WTC11 (cell line): Measurements from ENCODE around the gene CYP27A1.

Experiments used
- NR1H2 ChIP-seq: sonication (generic); formaldehyde crosslinking; IDR thresholded peaks from 2 replicates; pipeline ENCODE4 v1.9.0; 2021; ENCODE audit warnings: mild to moderate bottlenecking, moderate library complexity, missing genetic modification reagents
- ZNF138 ChIP-seq: sonication (generic); formaldehyde crosslinking; conservative IDR thresholded peaks from 2 replicates; pipeline ENCODE4 v1.8.1; 2022; ENCODE audit warnings: mild to moderate bottlenecking, moderate library complexity, missing genetic modification reagents

DNA sequence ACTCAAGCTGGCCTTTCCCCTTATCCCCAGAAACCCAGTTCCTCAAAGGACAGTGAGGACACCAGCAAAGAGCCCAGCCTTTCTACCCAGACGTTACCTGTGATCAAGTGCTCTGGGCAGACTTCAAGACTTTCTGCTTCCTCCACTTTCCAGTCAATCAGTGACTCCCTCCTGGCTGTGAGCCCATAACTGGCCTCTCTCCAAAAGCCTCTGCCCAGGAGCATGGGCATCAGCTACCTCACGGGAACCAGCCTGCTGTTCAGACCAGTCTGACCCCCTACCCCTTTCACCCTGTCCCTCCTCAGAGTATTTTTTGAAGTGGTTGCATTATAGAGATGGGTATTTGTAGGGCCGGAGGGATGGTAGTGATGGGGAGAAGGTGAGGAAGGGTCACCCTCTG lies 27.7 kb upstream of the CYP27A1 start:
- TF ChIP-seq NR1H2 (CRISPR knock-in tag) (no peak), ZNF138 (CRISPR knock-in tag) (no peak)
